ENCODE results near the gene ABCF2. TPM values are rescaled to one million over a fixed set of nuclear protein-coding genes. Genes with fewer than 3 reads are reported as not detected.

The ABCF2 gene
- total RNA-seq, 3 donors from 2014 or later: 35.6 to 58.7 (median 42.2) TPM

DNA sequence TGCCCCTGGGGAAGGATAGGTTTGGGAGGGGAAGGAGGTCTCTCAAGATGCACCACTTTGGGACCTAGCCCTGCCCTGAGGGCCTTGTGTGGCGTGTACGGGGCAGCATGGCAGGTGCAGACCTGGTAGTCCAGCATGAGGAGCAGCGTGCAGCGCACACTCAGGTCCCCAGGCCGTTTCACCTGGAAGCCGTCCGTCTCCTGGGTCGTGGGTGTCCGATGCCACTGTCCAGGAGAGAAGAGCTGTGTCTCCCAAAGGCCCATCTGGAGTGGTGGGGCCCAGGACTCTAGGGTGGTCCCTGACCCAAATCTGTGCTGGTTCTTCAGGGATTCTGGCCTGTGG lies 14.7 kb upstream of the ABCF2 start:
- no peak for TF ChIP-seq POLR2A (IDR thresholded peaks at IDR 0.05)
- TF ChIP-seq, protein P1, sequence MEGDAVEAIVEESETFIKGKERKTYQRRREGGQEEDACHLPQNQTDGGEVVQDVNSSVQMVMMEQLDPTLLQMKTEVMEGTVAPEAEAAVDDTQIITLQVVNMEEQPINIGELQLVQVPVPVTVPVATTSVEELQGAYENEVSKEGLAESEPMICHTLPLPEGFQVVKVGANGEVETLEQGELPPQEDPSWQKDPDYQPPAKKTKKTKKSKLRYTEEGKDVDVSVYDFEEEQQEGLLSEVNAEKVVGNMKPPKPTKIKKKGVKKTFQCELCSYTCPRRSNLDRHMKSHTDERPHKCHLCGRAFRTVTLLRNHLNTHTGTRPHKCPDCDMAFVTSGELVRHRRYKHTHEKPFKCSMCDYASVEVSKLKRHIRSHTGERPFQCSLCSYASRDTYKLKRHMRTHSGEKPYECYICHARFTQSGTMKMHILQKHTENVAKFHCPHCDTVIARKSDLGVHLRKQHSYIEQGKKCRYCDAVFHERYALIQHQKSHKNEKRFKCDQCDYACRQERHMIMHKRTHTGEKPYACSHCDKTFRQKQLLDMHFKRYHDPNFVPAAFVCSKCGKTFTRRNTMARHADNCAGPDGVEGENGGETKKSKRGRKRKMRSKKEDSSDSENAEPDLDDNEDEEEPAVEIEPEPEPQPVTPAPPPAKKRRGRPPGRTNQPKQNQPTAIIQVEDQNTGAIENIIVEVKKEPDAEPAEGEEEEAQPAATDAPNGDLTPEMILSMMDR (IDR thresholded peaks at IDR 0.05): no peak
- TF ChIP-seq POLR2AphosphoS5 (IDR thresholded peaks at IDR 0.05): no peak
- intact Hi-C loops (cut with DNase I; ENCODE audit: low total_unique reads): no loop called here
- Histone ChIP-seq H3K9me3 (no peaks in the 10 kb centered on the region), H3K27me3 (no peaks in the 10 kb centered on the region), H3K36me3 (no peaks in the 10 kb centered on the region), H3K4me3 (no peak overlapping the region), H3K27ac (no peak overlapping the region), H3K4me1 (peaks cover 14% of the 10 kb centered on the region in 2 donors)
- no peak for DNase-seq (ENCODE audit: low spot score in 2 of 2)

DNA sequence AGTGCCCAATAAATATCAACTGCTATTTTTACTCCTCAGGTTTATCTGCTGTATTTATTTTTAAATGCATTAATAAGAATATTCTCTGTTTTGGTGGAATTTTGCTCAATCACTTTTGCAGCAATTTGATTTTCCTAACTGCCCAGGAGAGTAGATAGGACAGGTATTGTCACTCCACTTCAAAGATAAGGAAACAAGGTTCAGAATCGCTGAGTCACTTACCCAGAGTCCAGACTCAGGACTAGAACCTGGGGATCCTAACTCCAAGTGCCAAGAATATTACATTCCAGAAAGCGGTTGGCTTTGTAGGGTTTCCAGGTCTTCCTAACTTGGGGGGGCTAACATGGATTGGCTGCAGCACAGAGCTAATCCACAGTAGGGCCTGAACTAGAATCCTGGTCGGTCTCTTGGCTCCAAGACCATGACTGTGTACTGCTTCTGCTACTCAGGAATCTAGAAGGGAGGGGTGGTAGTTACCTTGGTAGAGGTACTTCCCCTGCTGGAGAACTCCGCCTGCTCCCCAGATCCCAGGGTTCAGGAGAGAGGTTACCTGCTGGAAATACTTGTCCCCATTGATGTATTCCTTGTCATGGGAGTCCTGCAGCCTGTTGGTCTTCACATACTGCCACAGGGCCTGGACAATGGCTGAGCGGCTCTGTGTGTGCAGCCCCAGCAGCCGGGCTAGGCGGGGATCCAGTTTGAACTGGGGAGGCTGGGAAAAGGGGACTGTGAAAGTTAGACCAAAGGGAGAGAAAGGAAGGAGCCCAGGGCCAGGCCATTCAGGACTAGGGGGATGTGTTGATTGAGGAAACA lies 14.1 kb upstream of the ABCF2 start:
- Histone ChIP-seq H3K4me3 (no peak overlapping the region), H3K27me3 (no peaks in the 10 kb centered on the region), H3K27ac (peak overlapping the region in 1 of 2 donors; percentile 1), H3K36me3 (no peaks in the 10 kb centered on the region), H3K9me3 (no peaks in the 10 kb centered on the region), H3K4me1 (peaks cover 14% of the 10 kb centered on the region in 2 donors)
- DNase-seq (ENCODE audit: low spot score in 2 of 2): no peak
- TF ChIP-seq POLR2AphosphoS5 (IDR thresholded peaks at IDR 0.05) (no peak), POLR2A (IDR thresholded peaks at IDR 0.05) (no peak)
- TF ChIP-seq, protein P1 (IDR thresholded peaks at IDR 0.05): no peak
- intact Hi-C loops (cut with DNase I; ENCODE audit: low total_unique reads): no loop called here

DNA sequence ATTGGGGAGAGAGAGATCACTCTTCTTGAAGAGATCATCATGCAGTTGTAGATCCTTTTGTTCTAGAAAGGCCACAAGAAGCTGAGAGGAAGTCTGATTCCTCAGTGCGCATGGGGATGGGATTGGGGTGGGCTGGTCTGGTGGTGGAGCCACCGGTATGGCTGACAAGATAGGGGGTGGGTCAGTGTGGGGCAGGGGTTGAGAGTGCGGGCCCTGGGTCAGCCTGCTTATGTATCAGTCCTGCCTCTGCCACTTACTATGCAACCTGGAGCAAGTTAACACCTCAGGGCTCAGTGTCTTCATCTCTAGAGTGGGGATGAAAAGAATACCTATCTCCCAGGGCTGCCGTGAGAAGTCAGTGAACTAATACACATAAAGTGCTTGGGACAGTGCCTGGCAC lies 13.5 kb upstream of the ABCF2 start:
- TF ChIP-seq POLR2A (IDR thresholded peaks at IDR 0.05) (no peak), POLR2AphosphoS5 (IDR thresholded peaks at IDR 0.05) (no peak)
- H3K27ac ChIP-seq: peak overlapping the region in 1 of 2 donors; percentile 1
- H3K4me1 ChIP-seq: peaks cover 11 to 14% of the 10 kb centered on the region in 2 donors
- H3K27me3 ChIP-seq: no peaks in the 10 kb centered on the region
- H3K9me3 ChIP-seq: no peaks in the 10 kb centered on the region
- DNase-seq (ENCODE audit: low spot score in 2 of 2): no peak
- H3K36me3 ChIP-seq: no peaks in the 10 kb centered on the region
- H3K4me3 ChIP-seq: no peak overlapping the region
- intact Hi-C loops (cut with DNase I; ENCODE audit: low total_unique reads): no loop called here

DNA sequence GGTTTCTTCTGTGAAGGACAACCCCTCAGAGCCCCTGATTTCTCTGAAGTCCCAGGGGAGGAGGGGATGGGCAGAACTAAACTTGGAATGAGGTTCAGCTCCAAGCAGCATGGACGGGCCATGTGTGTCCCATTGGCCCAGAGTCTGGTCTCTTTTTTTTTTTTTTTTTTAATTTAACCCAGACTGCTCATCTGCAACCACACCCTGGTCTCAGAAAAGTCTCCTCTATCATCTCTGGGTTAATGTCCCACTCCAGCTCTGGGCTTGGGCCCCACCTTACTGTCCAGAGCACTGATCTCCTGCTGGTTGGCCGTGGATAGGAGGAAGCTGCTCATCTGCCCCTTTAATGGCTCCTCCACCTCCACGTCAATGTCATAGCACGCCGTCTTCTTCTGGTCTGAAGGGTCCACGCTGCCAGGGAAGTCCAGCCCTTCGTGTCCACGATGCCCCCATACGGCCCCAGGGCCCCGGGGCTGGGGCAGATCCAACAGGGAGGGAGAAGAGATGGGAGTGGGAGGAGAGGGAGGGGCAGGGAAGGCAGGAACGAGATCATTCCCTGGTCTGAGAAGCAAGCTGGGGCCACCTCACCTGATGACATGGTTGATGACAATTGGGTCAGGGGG lies 12.9 kb upstream of the ABCF2 start:
- no peaks in the 10 kb centered on the region for H3K9me3 ChIP-seq
- H3K36me3 ChIP-seq: no peaks in the 10 kb centered on the region
- peaks cover 5 to 8% of the 10 kb centered on the region in 2 donors for H3K4me1 ChIP-seq
- intact Hi-C loops (cut with DNase I; ENCODE audit: low total_unique reads): no loop called here
- H3K4me3 ChIP-seq: no peak overlapping the region
- TF ChIP-seq, protein P1 (IDR thresholded peaks at IDR 0.05): no peak
- TF ChIP-seq POLR2A (IDR thresholded peaks at IDR 0.05) (no peak), POLR2AphosphoS5 (IDR thresholded peaks at IDR 0.05) (no peak)
- H3K27ac ChIP-seq: no peak overlapping the region
- no peak for DNase-seq (ENCODE audit: low spot score in 2 of 2)
- no peaks in the 10 kb centered on the region for H3K27me3 ChIP-seq

DNA sequence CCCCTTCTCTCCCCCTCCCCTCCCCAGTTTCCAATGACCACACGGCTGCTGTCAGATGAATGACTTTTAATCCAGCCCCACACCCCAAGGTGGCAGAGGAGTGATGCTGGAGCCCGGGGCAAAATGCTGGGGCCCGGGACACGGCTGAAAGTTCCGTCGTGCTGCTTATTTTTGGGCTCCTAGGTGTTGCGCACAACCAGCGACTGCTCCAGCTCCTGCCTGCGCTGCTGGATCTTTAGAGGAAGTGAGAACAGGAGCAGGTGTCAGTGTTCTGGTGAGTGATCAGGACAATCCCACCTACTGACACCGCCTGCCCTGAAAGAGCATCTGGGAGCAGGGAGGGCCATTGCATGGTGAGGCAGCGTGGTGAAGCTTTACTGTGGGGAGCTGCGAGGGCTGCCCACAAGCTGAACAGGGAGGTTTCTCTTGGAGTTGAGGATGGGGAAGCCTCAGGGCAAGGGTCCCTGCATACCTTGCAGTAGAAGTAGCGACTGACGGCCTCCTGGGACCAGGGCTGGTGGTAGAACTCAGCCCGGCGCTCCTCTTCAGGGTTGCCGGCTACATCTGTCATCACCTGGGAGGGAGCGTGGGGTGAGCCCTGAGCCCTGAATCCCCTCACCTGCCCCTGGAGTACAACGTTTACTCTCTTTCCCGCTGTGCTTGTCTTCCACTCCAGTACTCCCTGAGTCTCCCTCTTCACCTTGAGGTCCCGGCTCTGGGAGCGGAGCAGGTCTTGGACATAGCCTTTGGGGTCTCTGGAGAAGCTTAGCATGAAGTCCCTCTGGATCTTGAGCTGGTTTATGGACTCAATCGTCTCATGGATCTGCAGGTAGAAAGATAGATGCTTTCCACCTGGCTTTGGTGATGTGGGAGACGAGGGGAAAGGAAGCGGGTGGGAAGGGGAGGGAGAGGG lies 12.2 kb upstream of the ABCF2 start:
- TF ChIP-seq POLR2A (IDR thresholded peaks at IDR 0.05) (no peak), POLR2AphosphoS5 (IDR thresholded peaks at IDR 0.05) (no peak)
- TF ChIP-seq, protein P1 (IDR thresholded peaks at IDR 0.05): no peak
- Histone ChIP-seq H3K4me1 (peaks cover 0 to 5% of the 10 kb centered on the region in 2 donors), H3K27me3 (no peaks in the 10 kb centered on the region), H3K36me3 (no peaks in the 10 kb centered on the region), H3K9me3 (no peaks in the 10 kb centered on the region), H3K4me3 (no peak overlapping the region), H3K27ac (no peak overlapping the region)
- intact Hi-C loops (cut with DNase I; ENCODE audit: low total_unique reads): no loop called here
- DNase-seq (ENCODE audit: low spot score in 2 of 2): no peak
